A549 (cell line): Measurements from ENCODE around the gene MYRF. TPM values are rescaled to one million over a fixed set of nuclear protein-coding genes. Genes with fewer than 3 reads are reported as not detected.

Experiments
- ATAC-seq, 2 experiments: fragments of 200-7000 bp in 1 of 2; fragments of >200 bp in 1 of 2; cut with Nextera tagmentation in 1 of 2; cut with Tn5 transposase in 1 of 2; 3 replicates each; pipeline versions ENCODE4 v1.8.0 to v1.9.1; 2018 to 2020; ENCODE audit warnings: mild to moderate bottlenecking in 1 of 2, moderate library complexity in 1 of 2
- CTCF ChIA-PET: fragments of 300-600 bp; sonication (Branson Sonifier 250); formaldehyde crosslinking; extraction: SDS; loops from one replicate; lab custom pipeline; 2021; ENCODE audit warnings: antibody characterized with exemption, inconsistent platforms; lab: Yijun Ruan, JAX
- POLR2A ChIA-PET: fragments of 350-600 bp; formaldehyde crosslinking; extraction: SDS; loops from one replicate; lab custom pipeline; 2021; ENCODE audit warnings: antibody characterized with exemption, inconsistent platforms; lab: Yijun Ruan, JAX
- DNase-seq, 2 experiments: peaks; one replicate each; pipeline versions ENCODE4 v3.0.0 to v3.0.0-alpha.2; 2011 to 2016; ENCODE audit warnings: low read depth in 1 of 2, low spot score in 1 of 2
- FAIRE-seq: peaks from 2 replicates; lab custom pipeline; 2011; peaks lifted over from hg19 to GRCh38; lab: Jason Lieb, UNC
- H3K27ac ChIP-seq, 2 experiments: fragments of >200 bp; sonication (Bioruptor Twin); formaldehyde crosslinking; 3 replicates each; pipeline ENCODE4 v1.5.1; 2016 to 2017
- H3K4me1 ChIP-seq: fragments of >200 bp; sonication (Bioruptor Twin); formaldehyde crosslinking; 3 replicates; pipeline ENCODE4 v1.6.1; 2016
- H3K4me2 ChIP-seq: fragments of >200 bp; sonication (Bioruptor Twin); formaldehyde crosslinking; 3 replicates; pipeline ENCODE4 v1.6.1; 2016
- H3K4me3 ChIP-seq: fragments of >200 bp; sonication (Bioruptor Twin); formaldehyde crosslinking; 3 replicates; pipeline ENCODE4 v1.5.1; 2016
- H3K9me3 ChIP-seq: fragments of >200 bp; sonication (Bioruptor Twin); formaldehyde crosslinking; 3 replicates; pipeline ENCODE4 v1.6.1; 2016
- BHLHE40 ChIP-seq: IDR thresholded peaks from 2 replicates; pipeline ENCODE4 v1.6.1; 2012; ENCODE audit warnings: low read depth, low read length, inconsistent platforms
- CHD2 ChIP-seq: fragments of 150-350 bp; IDR thresholded peaks from 2 replicates; pipeline ENCODE4 v1.6.1; 2014; ENCODE audit warnings: low read length; ENCODE audit not compliant: partially characterized antibody
- FOSB ChIP-seq: fragments of 250-450 bp; sonication (Bioruptor Pico); IDR thresholded peaks from 2 replicates; pipeline ENCODE4 v1.5.0; 2020; ENCODE audit warnings: mild to moderate bottlenecking, moderate library complexity
- FOXS1 ChIP-seq: fragments of 250-450 bp; sonication (Bioruptor Pico); IDR thresholded peaks from 2 replicates; pipeline ENCODE4 v1.5.0; 2020; ENCODE audit warnings: mild to moderate bottlenecking, moderate library complexity
- GATA3 ChIP-seq: IDR thresholded peaks from 2 replicates; pipeline ENCODE4 v1.6.1; 2012; ENCODE audit warnings: borderline replicate concordance
- HDAC2 ChIP-seq: fragments of 200-600 bp; sonication (generic); IDR thresholded peaks from 2 replicates; pipeline ENCODE4 v1.6.1; 2016
- HEYL ChIP-seq: fragments of 250-450 bp; sonication (Bioruptor Pico); IDR thresholded peaks from 2 replicates; pipeline ENCODE4 v1.8.0; 2021; ENCODE audit warnings: mild to moderate bottlenecking, moderate library complexity
- HOXB5 ChIP-seq: fragments of 250-450 bp; sonication (Bioruptor Pico); IDR thresholded peaks from 2 replicates; pipeline ENCODE4 v1.5.0; 2020; ENCODE audit warnings: mild to moderate bottlenecking, moderate library complexity
- KDM5A ChIP-seq: fragments of 200-600 bp; sonication (generic); IDR thresholded peaks from 2 replicates; pipeline ENCODE4 v1.6.1; 2016; ENCODE audit warnings: antibody characterized with exemption, mild to moderate bottlenecking
- MYC ChIP-seq: IDR thresholded peaks from 2 replicates; pipeline ENCODE4 v1.6.1; 2012; ENCODE audit warnings: mild to moderate bottlenecking, inconsistent platforms, low read length, improper control_type of control experiment, borderline replicate concordance
- NPAS2 ChIP-seq: fragments of 250-450 bp; sonication (Bioruptor Pico); IDR thresholded peaks from 2 replicates; pipeline ENCODE4 v1.8.0; 2022; ENCODE audit warnings: mild to moderate bottlenecking, moderate library complexity, borderline replicate concordance
- NR3C1 ChIP-seq: fragments of >200 bp; sonication (Bioruptor Twin); formaldehyde crosslinking; IDR thresholded peaks from 3 replicates; pipeline ENCODE4 v1.6.1; 2017
- PHF8 ChIP-seq: fragments of 200-600 bp; sonication (generic); IDR thresholded peaks from 2 replicates; pipeline ENCODE4 v1.6.1; 2016; ENCODE audit warnings: low read depth, mild to moderate bottlenecking, antibody characterized with exemption, moderate library complexity, borderline replicate concordance
- POLR2A ChIP-seq: IDR thresholded peaks from 2 replicates; pipeline ENCODE4 v1.6.1; 2012; ENCODE audit warnings: mild to moderate bottlenecking, low read length
- POLR2AphosphoS2 ChIP-seq: conservative IDR thresholded peaks from 2 replicates; pipeline ENCODE4 v1.6.1; 2012; ENCODE audit warnings: low read length, improper control_type of control experiment, inconsistent platforms
- RAD21 ChIP-seq, 2 experiments: fragments of >200 bp in 1 of 2; sonication (Bioruptor Twin) in 1 of 2; formaldehyde crosslinking in 1 of 2; IDR thresholded peaks in 1 of 2; conservative IDR thresholded peaks in 1 of 2; 2 replicates in 1 of 2; 3 replicates in 1 of 2; pipeline ENCODE4 v1.6.1; 2012 to 2018; ENCODE audit warnings: inconsistent platforms in 1 of 2
- RARB ChIP-seq: fragments of 250-450 bp; sonication (Bioruptor Pico); IDR thresholded peaks from 2 replicates; pipeline ENCODE4 v1.8.0; 2021; ENCODE audit warnings: mild to moderate bottlenecking, moderate library complexity
- RCOR1 ChIP-seq: fragments of 150-350 bp; IDR thresholded peaks from 2 replicates; pipeline ENCODE4 v1.6.1; 2014; ENCODE audit warnings: antibody characterized with exemption, low read length, low read depth
- RFX5 ChIP-seq: fragments of 450-650 bp; IDR thresholded peaks from 2 replicates; pipeline ENCODE4 v1.7.1; 2014; ENCODE audit warnings: antibody characterized with exemption, mild to moderate bottlenecking, moderate library complexity
- RNF2 ChIP-seq: fragments of 200-600 bp; sonication (generic); IDR thresholded peaks from 2 replicates; pipeline ENCODE4 v1.6.1; 2016; ENCODE audit warnings: low read depth, mild to moderate bottlenecking, antibody characterized with exemption, moderate library complexity, borderline replicate concordance
- SMC3 ChIP-seq: fragments of >200 bp; sonication (Bioruptor Twin); formaldehyde crosslinking; IDR thresholded peaks from 3 replicates; pipeline ENCODE4 v1.6.1; 2018; ENCODE audit warnings: inconsistent platforms
- SREBF2 ChIP-seq: fragments of 450-650 bp; IDR thresholded peaks from 2 replicates; pipeline ENCODE4 v1.6.1; 2014; ENCODE audit warnings: mild to moderate bottlenecking, moderate library complexity
- TFCP2L1 ChIP-seq: fragments of 250-450 bp; sonication (Bioruptor Pico); IDR thresholded peaks from 2 replicates; pipeline ENCODE4 v1.5.0; 2021; ENCODE audit warnings: mild to moderate bottlenecking
- TP53 ChIP-seq: fragments of 250-450 bp; sonication (Bioruptor Pico); IDR thresholded peaks from 2 replicates; pipeline ENCODE4 v1.5.0; 2021; ENCODE audit warnings: mild to moderate bottlenecking, moderate library complexity
- ZC3H11A ChIP-seq: fragments of 450-650 bp; IDR thresholded peaks from 2 replicates; pipeline ENCODE4 v1.6.1; 2014; ENCODE audit warnings: antibody characterized with exemption, mild to moderate bottlenecking
- ZFP36 ChIP-seq: fragments of 450-650 bp; IDR thresholded peaks from 2 replicates; pipeline ENCODE4 v1.6.1; 2014; ENCODE audit warnings: borderline replicate concordance; ENCODE audit not compliant: partially characterized antibody
- ZSCAN20 ChIP-seq: fragments of 250-450 bp; sonication (Bioruptor Pico); IDR thresholded peaks from 2 replicates; pipeline ENCODE4 v1.8.0; 2022; ENCODE audit warnings: mild to moderate bottlenecking, moderate library complexity
- WGBS: methylation state at CpG from one replicate; pipeline ENCODE4 v1.1.6; 2017; ENCODE audit errors: missing lambda C conversion rate; 5-methylcytosine and 5-hydroxymethylcytosine counted together
- polyA plus RNA-seq, 4 experiments: library from polyadenylated mRNA; depleted of rRNA in 3 of 4; stranded (reverse); fragments of >200 nt; fragmentation: RNase III in 1 of 4; extraction: RNeasy Plus Mini Kit Qiagen cat#74134 plus additional on column Dnase treatment in 1 of 4; gene quantifications; 2 replicates in 3 of 4; 3 replicates in 1 of 4; pipeline ENCODE4 v1.2.3, GENCODE V29; 2011 to 2017
- TF ChIP-seq, protein P1 (sequence below): IDR thresholded peaks from 2 replicates; pipeline ENCODE4 v1.6.1; 2012
- TF ChIP-seq, protein P2 (sequence below): IDR thresholded peaks from 2 replicates; pipeline ENCODE4 v1.6.1; 2012
- TF ChIP-seq, protein P3 (sequence below): fragments of >200 bp; sonication (Bioruptor Twin); formaldehyde crosslinking; IDR thresholded peaks from 3 replicates; pipeline ENCODE4 v1.5.1; 2016
- TF ChIP-seq, protein P4 (sequence below): IDR thresholded peaks from 2 replicates; pipeline ENCODE4 v1.6.1; 2012; ENCODE audit warnings: low read depth, borderline replicate concordance
- TF ChIP-seq, protein P5 (sequence below): fragments of 250-450 bp; sonication (Bioruptor Pico); IDR thresholded peaks from 2 replicates; pipeline ENCODE4 v1.5.0; 2021; ENCODE audit warnings: mild to moderate bottlenecking, moderate library complexity, borderline replicate concordance
- TF ChIP-seq, protein P6 (sequence below): fragments of >200 bp; sonication (Bioruptor Twin); formaldehyde crosslinking; IDR thresholded peaks from 3 replicates; pipeline ENCODE4 v1.6.1; 2016
- TF ChIP-seq, protein P7 (sequence below): fragments of >200 bp; sonication (Bioruptor Twin); formaldehyde crosslinking; IDR thresholded peaks from 2 replicates; pipeline ENCODE4 v1.6.1; 2016

The MYRF gene
- polyA plus RNA-seq, 2 of the 4 experiments (the other 2 are of a cell fraction): 14.7 to 22.3 TPM

DNA sequence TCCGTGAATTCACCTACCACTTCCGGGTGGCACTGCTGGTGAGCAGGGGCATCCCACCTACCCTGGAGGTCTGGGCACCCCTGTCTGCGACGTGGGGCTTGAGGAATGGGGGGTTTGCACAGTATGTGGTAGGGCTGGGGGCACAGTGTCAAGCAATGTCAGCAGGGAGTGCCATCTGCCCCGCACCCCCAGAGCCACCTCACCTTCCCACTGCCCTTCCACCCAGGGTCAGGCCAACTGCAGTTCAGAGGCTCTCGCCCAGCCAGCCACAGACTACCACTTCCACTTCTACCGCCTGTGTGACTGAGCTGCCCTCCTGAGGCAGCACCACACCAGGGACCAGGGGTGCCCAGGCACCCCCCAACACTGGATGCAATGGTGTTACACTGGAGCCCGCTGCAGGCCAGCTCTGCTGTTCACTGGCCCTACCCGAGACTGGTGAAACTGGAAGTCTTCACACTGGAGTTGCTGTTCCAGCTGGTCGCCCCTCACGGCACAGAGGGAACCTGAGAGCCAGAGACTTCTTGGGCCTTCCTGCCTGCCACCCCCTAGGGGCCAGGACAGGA, 33.5 kb downstream of the MYRF start (continued):
- TF ChIP-seq, protein P1, sequence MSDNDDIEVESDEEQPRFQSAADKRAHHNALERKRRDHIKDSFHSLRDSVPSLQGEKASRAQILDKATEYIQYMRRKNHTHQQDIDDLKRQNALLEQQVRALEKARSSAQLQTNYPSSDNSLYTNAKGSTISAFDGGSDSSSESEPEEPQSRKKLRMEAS: no peak
- TF ChIP-seq, protein P2, sequence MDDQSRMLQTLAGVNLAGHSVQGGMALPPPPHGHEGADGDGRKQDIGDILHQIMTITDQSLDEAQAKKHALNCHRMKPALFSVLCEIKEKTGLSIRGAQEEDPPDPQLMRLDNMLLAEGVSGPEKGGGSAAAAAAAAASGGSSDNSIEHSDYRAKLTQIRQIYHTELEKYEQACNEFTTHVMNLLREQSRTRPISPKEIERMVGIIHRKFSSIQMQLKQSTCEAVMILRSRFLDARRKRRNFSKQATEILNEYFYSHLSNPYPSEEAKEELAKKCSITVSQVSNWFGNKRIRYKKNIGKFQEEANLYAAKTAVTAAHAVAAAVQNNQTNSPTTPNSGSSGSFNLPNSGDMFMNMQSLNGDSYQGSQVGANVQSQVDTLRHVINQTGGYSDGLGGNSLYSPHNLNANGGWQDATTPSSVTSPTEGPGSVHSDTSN: no peak
- TF ChIP-seq ZFP36 (no peak), HDAC2 (no peak)

DNA sequence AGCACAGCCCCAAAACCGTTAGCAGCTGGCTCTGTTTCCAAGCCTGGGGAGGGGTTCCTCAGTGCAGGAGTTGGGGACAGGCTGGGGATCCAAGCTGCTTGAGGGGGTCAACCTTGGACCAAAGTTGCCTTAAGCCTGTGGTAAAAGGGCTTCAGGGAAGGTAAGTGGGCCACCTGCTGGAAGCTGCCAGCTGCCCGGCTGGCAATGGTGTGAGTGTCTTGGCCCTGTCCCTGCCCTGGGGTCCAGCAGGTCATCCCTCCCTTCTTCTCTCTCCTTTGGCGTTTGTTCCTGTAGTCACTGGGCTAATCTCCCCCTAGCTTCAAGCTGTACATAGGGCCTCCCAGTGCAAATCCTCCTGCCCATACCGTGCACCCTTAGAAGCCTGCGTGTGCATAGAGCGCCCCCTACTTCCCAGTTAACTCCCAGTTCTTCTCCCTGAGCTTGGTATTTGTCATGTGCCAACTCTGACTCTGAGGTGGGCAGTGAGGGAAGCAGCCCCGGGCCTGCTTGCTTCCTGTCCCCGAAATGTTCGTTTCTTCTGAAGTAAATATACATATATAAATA, 35.6 kb downstream of the MYRF start:
- Histone ChIP-seq H3K4me3 (no peak overlapping the region), H3K27ac (no peak overlapping the region), H3K4me2 (no peak overlapping the region), H3K4me1 (peaks cover 6% of the 10 kb centered on the region; the same call in 1 of the 3 replicates), H3K9me3 (no peaks in the 10 kb centered on the region)
- DNase-seq (peak; percentile 84 to 85), FAIRE-seq (no peak), ATAC-seq (peak; percentile 21 to 64; a peak in 3 of 6 replicates)
- CTCF ChIA-PET: interaction anchor here (0.6 to 10.3 kb wide), 34 partner anchors 8 to 384 kb away, joined by 3 to 147 read pairs (median 4); no protein-coding TSS in a partner anchor
- POLR2A ChIA-PET: no interaction called here
- 20% methylated on average over 8 of the region's 9 CpGs for WGBS
- TF ChIP-seq RARB (CRISPR knock-in tag): no peak
- no peak for TF ChIP-seq SREBF2
- TF ChIP-seq TFCP2L1 (CRISPR knock-in tag): no peak
- TF ChIP-seq ZSCAN20: no peak
- TF ChIP-seq NPAS2: no peak
- TF ChIP-seq ZC3H11A: 0 out of 2 replicates have a peak, but pooled peaks have one; percentile 6
- no peak for TF ChIP-seq KDM5A
- peak; percentile 68 to 73 for TF ChIP-seq RAD21 (conservative IDR thresholded peaks at IDR 0.05 in 1 of 2, IDR thresholded peaks at IDR 0.05 in 1 of 2)
- TF ChIP-seq, protein P3, sequence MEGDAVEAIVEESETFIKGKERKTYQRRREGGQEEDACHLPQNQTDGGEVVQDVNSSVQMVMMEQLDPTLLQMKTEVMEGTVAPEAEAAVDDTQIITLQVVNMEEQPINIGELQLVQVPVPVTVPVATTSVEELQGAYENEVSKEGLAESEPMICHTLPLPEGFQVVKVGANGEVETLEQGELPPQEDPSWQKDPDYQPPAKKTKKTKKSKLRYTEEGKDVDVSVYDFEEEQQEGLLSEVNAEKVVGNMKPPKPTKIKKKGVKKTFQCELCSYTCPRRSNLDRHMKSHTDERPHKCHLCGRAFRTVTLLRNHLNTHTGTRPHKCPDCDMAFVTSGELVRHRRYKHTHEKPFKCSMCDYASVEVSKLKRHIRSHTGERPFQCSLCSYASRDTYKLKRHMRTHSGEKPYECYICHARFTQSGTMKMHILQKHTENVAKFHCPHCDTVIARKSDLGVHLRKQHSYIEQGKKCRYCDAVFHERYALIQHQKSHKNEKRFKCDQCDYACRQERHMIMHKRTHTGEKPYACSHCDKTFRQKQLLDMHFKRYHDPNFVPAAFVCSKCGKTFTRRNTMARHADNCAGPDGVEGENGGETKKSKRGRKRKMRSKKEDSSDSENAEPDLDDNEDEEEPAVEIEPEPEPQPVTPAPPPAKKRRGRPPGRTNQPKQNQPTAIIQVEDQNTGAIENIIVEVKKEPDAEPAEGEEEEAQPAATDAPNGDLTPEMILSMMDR: peak; percentile 91
- TF ChIP-seq, protein P4, sequence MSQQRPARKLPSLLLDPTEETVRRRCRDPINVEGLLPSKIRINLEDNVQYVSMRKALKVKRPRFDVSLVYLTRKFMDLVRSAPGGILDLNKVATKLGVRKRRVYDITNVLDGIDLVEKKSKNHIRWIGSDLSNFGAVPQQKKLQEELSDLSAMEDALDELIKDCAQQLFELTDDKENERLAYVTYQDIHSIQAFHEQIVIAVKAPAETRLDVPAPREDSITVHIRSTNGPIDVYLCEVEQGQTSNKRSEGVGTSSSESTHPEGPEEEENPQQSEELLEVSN: no peak
- no peak for TF ChIP-seq GATA3
- peak; percentile 47 for TF ChIP-seq SMC3
- TF ChIP-seq CHD2: no peak
- no peak for TF ChIP-seq BHLHE40
- TF ChIP-seq MYC: no peak
- no peak for TF ChIP-seq PHF8
- TF ChIP-seq, protein P5, sequence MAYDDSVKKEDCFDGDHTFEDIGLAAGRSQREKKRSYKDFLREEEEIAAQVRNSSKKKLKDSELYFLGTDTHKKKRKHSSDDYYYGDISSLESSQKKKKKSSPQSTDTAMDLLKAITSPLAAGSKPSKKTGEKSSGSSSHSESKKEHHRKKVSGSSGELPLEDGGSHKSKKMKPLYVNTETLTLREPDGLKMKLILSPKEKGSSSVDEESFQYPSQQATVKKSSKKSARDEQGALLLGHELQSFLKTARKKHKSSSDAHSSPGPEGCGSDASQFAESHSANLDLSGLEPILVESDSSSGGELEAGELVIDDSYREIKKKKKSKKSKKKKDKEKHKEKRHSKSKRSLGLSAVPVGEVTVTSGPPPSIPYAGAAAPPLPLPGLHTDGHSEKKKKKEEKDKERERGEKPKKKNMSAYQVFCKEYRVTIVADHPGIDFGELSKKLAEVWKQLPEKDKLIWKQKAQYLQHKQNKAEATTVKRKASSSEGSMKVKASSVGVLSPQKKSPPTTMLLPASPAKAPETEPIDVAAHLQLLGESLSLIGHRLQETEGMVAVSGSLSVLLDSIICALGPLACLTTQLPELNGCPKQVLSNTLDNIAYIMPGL (CRISPR knock-in tag): no peak
- TF ChIP-seq TP53 (CRISPR knock-in tag): no peak
- TF ChIP-seq RFX5: no peak
- no peak for TF ChIP-seq RCOR1
- TF ChIP-seq, protein P6, sequence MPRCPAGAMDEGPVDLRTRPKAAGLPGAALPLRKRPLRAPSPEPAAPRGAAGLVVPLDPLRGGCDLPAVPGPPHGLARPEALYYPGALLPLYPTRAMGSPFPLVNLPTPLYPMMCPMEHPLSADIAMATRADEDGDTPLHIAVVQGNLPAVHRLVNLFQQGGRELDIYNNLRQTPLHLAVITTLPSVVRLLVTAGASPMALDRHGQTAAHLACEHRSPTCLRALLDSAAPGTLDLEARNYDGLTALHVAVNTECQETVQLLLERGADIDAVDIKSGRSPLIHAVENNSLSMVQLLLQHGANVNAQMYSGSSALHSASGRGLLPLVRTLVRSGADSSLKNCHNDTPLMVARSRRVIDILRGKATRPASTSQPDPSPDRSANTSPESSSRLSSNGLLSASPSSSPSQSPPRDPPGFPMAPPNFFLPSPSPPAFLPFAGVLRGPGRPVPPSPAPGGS: no peak
- TF ChIP-seq FOXS1: no peak
- TF ChIP-seq NR3C1: no peak
- no peak for TF ChIP-seq HEYL (CRISPR knock-in tag)
- TF ChIP-seq, protein P7, sequence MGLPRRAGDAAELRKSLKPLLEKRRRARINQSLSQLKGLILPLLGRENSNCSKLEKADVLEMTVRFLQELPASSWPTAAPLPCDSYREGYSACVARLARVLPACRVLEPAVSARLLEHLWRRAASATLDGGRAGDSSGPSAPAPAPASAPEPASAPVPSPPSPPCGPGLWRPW: no peak
- TF ChIP-seq POLR2A: no peak
- no peak for TF ChIP-seq RNF2
- TF ChIP-seq HOXB5 (CRISPR knock-in tag): no peak
- no peak for TF ChIP-seq FOSB (CRISPR knock-in tag)
- TF ChIP-seq POLR2AphosphoS2: 0 out of 2 replicates have a peak, but pooled peaks have one; percentile 36
